A673 (cell line): Measurements from ENCODE around the gene PLCXD3.

Source experiments
- EZH2 ChIP-seq: fragments of 200-600 bp; sonication (generic); IDR thresholded peaks from 2 replicates; pipeline ENCODE4 v1.6.1; 2017; ENCODE audit warnings: borderline replicate concordance, low read depth, mild to moderate bottlenecking, mixed read lengths, antibody characterized with exemption, low read length; ENCODE audit not compliant: poor library complexity, severe bottlenecking
- TF ChIP-seq, protein P1 (sequence below): fragments of 300-800, 200-600 bp; sonication (generic); conservative IDR thresholded peaks from 2 replicates; pipeline ENCODE4 v1.5.1; 2017; ENCODE audit warnings: low read depth, mild to moderate bottlenecking, antibody characterized with exemption, low read length, moderate library complexity, mixed read lengths

- TF ChIP-seq, protein P1, sequence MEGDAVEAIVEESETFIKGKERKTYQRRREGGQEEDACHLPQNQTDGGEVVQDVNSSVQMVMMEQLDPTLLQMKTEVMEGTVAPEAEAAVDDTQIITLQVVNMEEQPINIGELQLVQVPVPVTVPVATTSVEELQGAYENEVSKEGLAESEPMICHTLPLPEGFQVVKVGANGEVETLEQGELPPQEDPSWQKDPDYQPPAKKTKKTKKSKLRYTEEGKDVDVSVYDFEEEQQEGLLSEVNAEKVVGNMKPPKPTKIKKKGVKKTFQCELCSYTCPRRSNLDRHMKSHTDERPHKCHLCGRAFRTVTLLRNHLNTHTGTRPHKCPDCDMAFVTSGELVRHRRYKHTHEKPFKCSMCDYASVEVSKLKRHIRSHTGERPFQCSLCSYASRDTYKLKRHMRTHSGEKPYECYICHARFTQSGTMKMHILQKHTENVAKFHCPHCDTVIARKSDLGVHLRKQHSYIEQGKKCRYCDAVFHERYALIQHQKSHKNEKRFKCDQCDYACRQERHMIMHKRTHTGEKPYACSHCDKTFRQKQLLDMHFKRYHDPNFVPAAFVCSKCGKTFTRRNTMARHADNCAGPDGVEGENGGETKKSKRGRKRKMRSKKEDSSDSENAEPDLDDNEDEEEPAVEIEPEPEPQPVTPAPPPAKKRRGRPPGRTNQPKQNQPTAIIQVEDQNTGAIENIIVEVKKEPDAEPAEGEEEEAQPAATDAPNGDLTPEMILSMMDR = no peak
- no peak for TF ChIP-seq EZH2
Measured at GRCh38 chr5:41482173-41482572, 28.2 kb downstream of the PLCXD3 start.
